CD4-positive, alpha-beta T cell treated with Interleukin-2 at 100 ng/mL for 4 hours (primary cell): ENCODE data around the gene CTNS.

Experiments
- DNase-seq: peaks from one replicate; pipeline ENCODE4 v3.0.0-alpha.2; 2020; ENCODE audit warnings: low spot score

The CTNS gene

DNA sequence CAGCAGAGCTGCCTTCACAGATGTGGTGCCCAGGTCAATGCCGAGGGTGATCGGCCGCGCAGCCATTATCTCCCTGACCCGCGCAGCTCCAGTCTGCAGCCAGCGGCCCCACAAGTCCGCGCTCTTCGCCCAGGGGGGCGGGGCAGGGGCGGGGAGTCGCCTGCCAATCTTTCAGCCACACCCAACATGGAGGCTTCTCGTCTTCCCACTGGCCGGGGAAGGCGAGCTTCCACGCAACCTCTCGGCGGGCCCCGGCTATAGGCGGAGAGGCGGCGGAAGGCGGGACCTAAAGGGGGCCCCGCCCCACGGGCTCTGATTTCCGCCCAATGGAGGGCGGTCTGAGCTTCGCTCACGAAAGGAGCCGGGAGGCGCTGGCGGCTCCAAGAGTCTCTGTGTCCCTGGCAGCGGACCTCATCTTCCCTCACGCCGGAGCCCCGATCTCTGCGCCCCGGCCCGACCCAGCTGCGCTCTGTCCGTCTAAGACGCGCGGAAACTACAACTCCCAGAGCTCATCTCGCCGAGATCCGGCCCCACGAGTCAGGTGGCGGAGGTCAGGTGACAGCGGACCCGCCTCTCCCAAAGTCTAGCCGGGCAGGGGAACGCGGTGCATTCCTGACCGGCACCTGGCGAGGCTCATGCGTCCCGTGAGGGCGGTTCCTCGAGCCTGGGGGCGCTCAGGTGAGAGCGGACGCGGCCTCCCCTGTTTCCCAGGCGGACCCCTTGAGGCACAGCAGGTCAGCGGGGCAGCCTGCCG, at the start of gene CTNS, which contains the start of gene SHPK:
CTNS (plus strand) TSS at position 607 of the 754 bp plus-strand sequence. CDS start 3,447 bp downstream, outside the sequence.
SHPK (minus strand) TSS at position 97 of the 754 bp plus-strand sequence; CDS start at position 66, 31 bp downstream.
- peak; percentile 95 for DNase-seq

DNA sequence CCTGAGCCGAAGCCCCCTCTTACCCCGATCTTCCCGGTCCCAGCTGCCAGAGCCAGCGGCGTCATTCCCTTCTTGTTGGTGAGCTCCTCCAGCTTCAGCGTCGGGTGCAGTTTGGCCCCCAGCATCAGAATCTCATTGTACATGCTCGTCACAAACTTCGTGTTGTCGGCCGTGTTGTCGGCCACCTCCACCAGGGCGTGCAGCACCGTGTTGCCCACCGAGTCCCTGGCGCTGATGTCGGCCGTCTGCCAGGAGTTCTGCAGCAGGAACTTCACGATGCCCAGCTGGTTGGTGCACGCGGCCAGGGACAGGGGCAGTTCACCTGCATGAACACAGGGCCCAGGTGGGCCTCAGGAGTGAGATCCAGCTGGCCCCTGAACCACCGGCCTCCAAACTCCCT, 46.8 kb upstream of the CTNS start:
- no peak for DNase-seq

DNA sequence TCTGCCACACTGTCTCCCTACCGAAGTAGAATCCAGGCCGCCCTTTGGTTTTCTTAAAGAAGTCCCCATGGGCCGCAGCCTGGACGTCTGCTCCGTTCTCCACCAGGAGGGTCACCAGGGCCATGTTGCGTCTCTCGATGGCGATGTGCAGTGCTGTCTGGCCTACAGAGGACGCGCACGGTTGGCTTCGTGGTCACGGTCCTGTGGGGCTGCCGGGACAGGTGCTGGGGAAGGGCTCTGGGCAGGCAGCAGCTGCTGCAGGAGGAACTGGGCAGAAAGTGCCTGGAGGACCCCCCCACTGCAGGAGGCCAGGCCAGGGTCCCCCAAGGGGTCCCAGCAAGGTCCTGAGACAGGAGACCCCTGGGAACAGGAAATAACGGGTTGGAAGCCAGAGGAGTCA, 46.3 kb upstream of the CTNS start:
- no peak for DNase-seq

- no peak for DNase-seq
These were observed 45.8 kb upstream of the CTNS start for GRCh38 chr17:3590768-3591167.

DNA sequence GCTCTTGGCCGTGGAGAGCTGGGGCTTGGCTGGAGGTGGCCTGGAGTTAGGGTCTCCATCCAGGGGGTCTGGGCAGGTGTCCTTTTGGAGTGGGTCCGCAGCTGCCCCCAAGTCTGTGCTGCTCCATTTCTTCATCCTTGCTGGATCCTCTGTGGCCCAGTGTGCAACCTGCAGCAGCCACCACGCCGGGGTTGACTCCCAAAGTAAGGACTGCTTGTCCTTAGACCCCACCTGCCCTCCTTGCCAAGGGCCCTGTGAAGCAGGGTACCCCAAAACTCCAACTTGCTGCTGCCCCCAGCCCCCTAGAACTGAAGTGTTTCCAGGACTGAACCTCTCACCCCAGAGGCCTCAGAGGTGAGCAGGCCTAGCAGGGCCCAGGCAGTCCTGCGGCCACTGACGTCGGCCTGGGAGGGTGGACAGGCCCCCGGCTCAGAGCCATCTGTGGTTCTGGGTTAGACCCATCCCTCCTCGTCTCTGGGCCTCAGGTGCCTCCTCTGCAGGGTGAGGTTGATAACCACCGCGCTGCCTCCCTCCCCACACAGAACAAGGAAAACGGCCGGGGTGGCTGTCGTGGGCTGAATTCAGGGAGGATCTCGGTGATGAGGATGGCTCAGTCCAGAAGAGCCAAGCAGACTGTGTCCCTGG, 44.2 kb upstream of the CTNS start:
- DNase-seq = no peak

DNA sequence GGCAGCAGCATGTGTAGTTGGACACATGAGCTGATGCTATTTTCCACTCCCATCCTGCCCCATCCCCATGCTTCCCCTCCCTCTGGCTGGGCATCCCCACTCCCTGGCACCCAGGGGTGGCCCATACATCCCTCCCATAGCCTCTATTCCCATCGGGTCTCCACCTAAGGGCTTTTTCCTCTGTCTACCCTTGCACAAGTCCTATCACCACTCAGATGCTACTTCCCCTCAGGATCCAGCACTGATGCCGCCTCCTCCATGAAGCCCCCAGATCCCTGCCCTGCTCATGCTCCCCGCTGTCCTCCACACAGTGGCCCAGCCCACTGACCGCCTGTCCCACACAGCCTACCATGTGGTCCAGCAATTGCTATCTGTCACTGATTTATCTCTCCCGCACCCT, 43.2 kb upstream of the CTNS start:
- no peak for DNase-seq

GRCh38 chr17:3594051-3594800, 42.3 kb upstream of the CTNS start:
- no peak for DNase-seq

GRCh38 chr17:3594976-3595375, 41.6 kb upstream of the CTNS start:
- no peak for DNase-seq

- no peak for DNase-seq
These were observed 39.6 kb upstream of the CTNS start for GRCh38 chr17:3596804-3597464.

DNA sequence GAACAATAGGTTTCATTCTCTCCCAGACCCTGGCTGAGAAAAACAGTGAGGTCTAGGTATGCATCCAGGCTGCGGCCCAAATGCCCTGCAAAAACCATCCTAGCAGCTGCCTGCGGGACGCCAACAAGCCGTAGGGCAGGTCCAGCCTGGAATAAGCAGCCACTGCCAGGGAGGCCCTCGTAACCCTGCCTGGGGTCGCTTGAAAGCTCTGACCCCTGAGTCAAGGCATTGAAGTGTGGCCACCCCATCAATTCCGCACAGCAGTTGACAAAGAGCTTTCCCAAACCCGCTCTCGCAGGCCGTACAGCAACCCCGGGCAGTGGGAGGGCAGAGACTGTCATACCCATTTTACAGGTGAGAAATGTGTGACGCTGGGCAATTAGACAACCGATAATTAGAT, 38.5 kb upstream of the CTNS start:
- no peak for DNase-seq

- DNase-seq = no peak
These were observed 35.9 kb upstream of the CTNS start for GRCh38 chr17:3600529-3601205.

DNA sequence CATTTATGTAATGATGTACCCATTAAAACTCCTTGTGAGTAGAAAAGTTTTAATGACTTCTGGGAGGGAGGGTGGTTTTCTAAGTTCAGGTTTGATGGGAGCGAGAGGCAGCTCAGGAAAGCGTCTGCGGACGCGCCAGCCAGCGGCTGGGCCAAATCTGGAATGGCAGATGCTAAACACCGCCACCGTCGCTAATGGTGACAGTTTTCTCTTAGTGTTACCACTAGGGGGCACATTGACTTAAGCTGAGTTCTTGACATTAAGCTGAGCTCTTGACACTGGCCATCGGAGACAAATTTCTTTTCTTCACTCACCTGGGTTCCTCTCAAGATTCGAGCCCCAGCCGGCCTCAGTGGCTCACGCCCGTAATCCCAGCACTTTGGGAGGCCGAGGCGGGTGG, 34.1 kb upstream of the CTNS start:
- peak; percentile 19 for DNase-seq

GRCh38 chr17:3603119-3603869, 33.3 kb upstream of the CTNS start:
- no peak for DNase-seq

DNA sequence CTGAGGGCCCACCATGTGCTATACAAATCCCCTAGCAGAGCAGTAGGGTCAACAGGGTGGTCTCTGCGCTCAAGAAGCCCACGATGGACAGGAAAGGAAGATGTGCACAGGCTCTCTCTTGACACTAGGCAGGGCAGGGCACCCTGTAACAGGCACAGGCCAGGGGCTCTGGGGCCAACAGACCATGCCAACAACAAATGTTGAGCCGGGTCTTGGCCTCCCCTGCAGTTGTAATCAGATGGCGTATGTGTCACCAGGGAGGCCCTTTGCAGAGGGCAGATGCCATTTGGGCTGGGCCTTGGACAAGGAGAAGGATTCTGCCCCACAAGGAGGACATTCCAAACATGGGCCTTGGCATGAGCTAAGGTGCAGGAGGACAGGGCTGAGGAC, 32.7 kb upstream of the CTNS start:
- DNase-seq = no peak

GRCh38 chr17:3609689-3610088, 26.9 kb upstream of the CTNS start:
- DNase-seq = no peak

DNA sequence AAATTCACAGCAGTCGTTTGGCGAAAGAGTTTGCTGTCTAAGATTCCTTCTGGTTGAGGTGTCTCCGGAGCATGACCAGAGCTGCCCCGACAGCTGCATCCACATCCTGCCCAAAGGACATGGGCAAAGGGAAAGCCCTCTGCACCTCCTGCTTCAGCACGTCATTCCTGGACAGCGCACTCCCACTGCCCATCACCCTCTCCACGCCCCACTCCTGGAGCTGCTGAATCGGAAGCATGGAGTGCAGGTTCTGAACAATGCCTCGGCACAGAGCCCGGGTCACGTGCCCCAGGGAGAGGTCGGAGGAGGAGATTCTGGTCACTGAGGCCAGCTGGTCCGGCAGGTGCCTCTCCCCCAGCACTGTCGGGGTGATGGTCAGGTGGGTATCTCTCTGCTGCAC, 26.0 kb upstream of the CTNS start:
- DNase-seq = no peak

DNA sequence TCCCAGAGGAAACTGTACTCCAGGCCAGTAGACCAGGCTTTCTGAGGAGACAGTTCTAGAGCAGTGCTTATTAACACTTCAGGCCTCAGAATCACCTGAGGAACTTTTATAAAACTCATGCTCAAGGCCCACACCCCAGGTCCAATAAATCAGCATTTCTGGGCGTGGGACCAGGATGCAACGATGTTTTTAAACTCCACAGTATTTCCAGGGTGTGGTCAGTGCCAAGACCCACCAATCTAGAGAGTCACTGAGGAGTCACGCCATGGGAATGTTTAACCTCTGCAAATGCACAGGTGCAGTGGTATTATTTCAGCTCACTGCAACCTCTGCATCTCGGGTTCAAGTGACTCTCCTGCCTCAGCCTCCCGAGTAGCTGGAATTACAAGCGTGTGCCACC, 23.4 kb upstream of the CTNS start:
- no peak for DNase-seq

DNA sequence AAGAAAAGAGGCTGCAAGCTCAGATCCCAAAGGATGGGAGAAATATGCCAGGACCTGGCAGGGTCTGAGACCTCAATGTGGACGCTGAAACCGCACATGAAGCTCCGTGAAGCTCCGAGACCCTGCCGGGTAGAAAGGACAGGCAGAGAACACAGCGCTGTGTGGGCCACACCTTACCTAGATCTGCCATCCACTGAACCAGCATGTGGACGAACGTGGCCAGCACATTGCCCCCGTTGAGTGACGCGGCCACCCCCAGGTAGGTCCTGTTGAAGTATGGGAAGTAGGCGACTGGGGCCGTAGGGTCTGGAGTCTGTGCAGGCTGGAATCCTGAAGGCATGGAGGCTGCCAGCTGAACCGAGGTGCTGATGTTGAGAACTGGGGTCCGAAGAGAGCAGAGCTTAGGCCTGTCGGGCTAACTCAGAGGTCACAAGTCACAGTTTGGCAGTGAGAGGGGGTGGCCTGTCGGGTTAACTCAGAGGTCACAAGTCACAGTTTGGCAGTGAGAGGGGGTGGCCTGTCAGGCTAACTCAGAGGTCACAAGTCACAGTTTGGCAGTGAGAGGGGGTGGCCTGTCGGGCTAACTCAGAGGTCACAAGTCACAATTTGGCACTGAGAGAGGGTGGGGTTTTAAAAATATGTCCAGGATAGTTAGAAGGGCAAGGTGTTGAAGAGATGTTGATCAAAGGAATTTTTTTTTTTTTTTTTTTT, 21.2 kb upstream of the CTNS start:
- DNase-seq = no peak

DNA sequence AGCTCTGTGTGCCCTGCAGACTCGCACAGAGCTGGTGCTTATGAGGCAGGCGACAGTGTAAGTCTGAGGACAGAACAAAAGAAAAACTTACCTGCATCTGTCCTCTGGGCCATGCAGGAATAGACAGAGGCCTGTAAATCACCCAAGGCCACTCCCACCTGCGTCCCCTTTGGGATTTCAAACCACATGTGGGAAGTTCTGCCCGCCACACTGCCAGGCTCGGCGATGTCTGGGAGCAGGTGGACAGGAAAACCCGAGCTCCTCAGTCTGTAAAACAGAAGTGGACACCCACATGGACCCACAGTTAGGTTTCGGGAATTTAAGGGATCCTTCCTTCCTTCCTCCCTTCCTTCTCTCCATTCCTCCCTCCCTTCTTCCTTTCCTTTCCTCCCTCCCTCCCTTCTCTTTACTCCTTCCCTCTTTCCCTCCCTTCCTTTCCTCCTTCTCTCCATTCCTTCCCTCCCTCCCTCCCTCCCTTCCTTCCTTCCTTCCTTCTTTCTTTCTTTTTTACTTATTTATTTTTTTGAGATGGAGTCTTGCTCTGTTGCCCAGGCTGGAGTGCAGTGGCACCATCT, 15.3 kb upstream of the CTNS start:
- no peak for DNase-seq

- DNase-seq = no peak
These were observed 13.5 kb upstream of the CTNS start for GRCh38 chr17:3622977-3623594.
